CD4-positive, alpha-beta T cell treated with Interferon gamma for 1 hour (primary cell): ENCODE measurements around the gene TPBGL.
"Not testable (repeated sequence)": the region's sequence is repeated elsewhere in the genome, so short reads cannot be mapped to it uniquely, and the experiment has no call there.

ENCODE experiments used
- DNase-seq: peaks from one replicate; pipeline ENCODE4 v3.0.0-alpha.2; 2020

The TPBGL gene

DNA sequence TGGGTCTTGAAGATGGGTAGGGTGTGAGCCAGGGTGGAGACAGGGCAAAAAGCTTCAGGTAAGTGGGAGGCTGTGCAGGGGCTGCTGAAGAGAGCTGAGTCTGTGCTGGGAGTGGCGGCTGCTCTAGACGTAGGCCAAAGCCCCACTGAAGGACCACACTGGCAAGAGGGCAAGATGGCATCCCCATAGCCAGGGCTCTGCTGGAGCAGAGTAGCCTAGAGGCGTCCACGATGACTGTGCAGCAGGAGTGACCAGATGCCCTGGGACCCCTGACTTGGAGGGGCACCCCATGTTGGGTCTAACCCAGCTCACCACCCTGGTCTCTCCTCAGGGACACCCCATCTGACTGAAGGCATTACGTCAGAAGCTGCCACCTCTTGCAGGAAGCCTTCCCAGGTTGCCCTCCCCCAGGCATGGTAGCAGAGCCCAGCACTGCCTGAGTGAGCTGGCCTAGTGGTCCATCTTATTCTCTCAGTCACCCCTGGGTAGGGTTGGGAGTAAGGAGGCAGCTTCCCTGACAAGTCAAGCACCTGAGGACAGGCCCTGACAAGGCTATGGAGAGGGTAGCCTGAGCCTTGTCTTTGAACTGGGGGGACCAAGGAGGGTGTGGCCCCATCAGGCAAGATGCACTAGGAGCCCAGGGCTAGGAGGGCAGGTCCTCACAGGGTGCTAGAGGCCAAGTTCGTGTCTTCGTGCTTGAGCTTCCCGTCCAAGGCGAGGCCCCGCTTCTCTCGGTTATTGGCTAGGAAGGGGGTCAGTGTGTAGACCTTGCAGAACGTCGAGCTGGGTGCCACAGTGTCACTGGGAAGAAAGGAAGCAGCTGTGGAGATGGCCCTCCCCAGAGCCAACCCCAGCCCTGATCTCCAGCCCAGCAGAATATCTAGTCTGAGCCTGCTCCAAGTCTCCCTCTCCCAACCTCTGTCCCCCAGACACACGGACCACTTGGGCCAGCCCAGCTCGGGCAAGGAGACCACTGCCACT lies 33.1 kb downstream of the TPBGL start:
- no peak for DNase-seq

DNA sequence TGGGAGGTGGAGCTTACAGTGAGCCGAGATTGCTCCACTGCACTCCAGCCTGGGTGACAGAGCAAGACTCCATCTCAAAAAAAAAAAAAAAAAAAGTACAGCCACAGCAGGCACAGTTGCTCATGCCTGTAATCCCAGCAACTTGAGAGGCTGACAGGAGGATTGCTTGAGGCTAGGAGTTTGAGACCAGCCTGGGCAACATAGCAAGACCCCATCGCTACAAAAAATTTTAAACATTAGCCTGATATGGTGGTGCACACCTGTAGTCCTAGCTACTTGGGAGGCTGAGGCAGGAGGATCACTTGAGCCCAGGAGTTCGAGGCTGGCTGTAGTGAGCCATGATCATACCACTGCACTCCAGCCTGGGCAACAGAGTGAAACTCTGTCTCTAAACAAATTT lies 34.1 kb downstream of the TPBGL start:
- not testable (repeated sequence) for DNase-seq

- DNase-seq = peak; percentile 73
Measured at GRCh38 chr11:75275581-75275980, 35.0 kb downstream of the TPBGL start.

- no peak for DNase-seq
Measured at GRCh38 chr11:75276186-75276585, 35.6 kb downstream of the TPBGL start.

- no peak for DNase-seq
Measured at GRCh38 chr11:75276686-75277085, 36.1 kb downstream of the TPBGL start.

- no peak for DNase-seq
Measured at GRCh38 chr11:75277211-75277805, 36.7 kb downstream of the TPBGL start.

GRCh38 chr11:75277991-75278790 lies 37.6 kb downstream of the TPBGL start:
- DNase-seq = no peak

DNA sequence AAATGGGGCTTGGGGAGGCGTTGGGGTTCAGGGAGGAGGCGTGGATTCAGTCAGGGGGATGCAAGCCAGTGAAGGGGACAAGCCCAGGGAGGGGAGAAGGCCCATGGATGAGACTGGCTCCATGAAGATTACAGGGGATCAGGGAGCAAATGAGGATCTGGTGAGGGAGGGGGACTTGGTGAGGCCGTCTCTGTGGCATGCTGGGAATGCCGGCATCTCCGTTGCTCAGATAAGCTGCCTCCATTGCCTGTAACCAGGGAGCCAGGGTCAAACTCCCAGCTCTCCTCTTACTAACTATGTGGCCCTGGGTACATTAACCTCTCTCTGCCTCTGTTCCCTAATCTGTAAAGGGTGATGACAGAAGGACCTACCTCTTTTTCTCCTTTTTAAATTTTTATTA lies 38.7 kb downstream of the TPBGL start:
- no peak for DNase-seq

GRCh38 chr11:75280227-75280701 lies 39.7 kb downstream of the TPBGL start:
- peak; percentile 66 for DNase-seq

DNA sequence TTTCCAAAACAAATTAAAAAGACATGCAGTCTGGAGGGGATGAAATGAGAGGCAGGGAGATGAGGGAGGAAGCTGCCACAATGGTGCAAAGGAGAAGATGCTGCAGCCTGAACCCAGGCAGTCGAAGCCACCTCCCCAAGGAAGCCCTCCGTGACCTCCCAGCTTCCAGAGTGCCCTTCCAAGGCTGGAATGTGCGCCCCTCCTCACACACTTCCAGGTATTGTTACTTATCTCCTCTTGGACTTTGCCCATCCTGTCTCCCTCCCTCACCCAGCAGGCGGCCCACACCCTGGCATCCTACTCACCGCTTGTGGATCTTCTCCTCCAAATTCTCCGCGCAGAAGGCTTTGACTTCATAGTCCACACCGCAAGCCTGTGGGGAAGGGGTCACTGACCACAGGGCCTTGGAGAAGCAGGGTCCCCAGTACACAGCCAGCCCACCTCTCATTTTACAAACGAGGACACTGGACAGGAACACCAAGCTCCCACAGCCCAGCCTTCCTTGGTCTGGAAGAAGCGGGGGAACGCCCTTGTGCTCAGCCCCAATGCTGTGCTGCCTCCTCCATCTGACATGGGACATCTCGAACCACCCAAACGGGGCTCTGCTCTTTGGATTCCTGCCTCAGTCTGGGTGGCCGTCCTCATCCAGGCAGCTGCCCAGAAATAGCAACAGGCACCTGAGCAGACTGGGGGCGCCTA lies 40.3 kb downstream of the TPBGL start:
- no peak for DNase-seq

DNA sequence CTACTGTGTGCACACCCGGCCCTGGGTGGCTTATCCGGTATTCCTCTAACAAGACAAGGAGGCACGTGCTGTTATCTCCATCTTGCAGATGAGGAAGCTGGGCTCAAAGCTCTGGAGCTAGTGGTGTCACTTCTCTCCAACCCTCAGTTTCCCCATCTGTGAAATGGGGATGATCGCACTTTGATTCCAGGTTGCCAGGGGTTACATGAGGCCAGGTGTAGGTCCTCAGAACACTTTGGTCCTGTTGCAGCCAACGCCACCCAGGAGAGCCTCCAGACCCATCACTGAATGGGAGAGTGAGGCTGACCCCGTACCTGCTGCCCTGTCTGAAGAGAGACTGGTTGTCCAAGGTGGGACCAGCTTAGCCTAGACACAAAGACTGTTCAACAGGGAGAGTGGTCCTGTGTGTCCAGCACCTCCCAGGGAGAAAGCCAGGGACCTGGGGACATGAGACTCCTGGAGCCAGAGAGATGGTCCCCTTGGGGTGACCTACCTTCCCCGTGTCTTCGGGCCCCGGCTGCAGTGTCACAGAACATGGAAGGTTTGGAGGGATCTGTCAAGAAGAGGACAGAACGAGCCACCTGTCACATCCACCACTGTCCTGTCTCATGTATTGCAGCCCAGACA lies 41.0 kb downstream of the TPBGL start:
- no peak for DNase-seq

- DNase-seq = no peak
Measured at GRCh38 chr11:75283391-75283931, 42.9 kb downstream of the TPBGL start.

- DNase-seq = no peak
Measured at GRCh38 chr11:75285776-75286360, 45.3 kb downstream of the TPBGL start.

GRCh38 chr11:75286826-75287465 lies 46.4 kb downstream of the TPBGL start:
- DNase-seq = no peak

DNA sequence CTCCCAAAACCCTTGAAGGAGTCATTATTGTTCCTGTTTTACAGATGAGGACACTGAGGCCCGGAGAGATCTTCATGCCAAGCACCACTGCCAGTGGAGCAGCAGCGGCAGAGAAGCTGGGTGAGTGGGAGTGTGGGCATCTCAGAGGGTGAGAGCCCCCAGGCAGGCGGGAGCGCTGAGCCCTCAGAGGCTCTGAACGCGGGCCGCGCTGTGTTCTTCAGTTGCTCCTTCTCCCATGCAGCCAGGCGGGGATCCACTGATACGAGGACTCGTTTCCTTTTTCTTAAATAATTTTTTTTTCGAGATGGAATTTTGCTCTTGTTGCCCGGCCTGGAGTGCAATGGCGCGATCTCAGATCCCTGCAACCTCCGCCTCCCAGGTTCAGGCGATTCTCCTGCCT lies 47.0 kb downstream of the TPBGL start:
- DNase-seq = no peak

- DNase-seq = no peak
Measured at GRCh38 chr11:75289511-75289760, 48.9 kb downstream of the TPBGL start.

- no peak for DNase-seq
Measured at GRCh38 chr11:75289919-75290318, 49.3 kb downstream of the TPBGL start.

- DNase-seq = no peak
Measured at GRCh38 chr11:75291741-75292140, 51.2 kb downstream of the TPBGL start.

DNA sequence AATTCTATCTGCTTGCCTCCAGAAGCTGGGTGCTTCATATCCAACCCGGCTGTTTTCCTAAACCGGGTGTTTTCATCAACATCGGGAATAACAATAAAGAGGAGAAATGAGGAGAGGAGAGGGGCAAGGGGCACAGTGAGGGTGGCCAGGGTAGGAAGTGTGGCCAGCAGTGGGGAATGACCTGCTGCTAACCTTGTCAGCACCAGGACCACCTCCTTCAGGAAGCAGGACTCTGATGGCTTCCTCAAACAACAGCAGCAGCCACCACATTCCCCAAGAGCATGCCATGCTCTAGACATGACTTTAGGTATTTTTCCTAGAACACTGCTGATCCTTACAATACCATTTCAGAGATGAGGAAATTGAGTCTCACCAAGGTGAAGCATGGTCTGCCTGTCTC lies 52.4 kb downstream of the TPBGL start:
- DNase-seq = no peak
